ENCODE measurements around the gene VSX2. TPM values are rescaled to one million over a fixed set of nuclear protein-coding genes. Genes with fewer than 3 reads are reported as not detected.

Gene VSX2
- total RNA-seq, 1 experiment from 2014 or later = not detected

DNA sequence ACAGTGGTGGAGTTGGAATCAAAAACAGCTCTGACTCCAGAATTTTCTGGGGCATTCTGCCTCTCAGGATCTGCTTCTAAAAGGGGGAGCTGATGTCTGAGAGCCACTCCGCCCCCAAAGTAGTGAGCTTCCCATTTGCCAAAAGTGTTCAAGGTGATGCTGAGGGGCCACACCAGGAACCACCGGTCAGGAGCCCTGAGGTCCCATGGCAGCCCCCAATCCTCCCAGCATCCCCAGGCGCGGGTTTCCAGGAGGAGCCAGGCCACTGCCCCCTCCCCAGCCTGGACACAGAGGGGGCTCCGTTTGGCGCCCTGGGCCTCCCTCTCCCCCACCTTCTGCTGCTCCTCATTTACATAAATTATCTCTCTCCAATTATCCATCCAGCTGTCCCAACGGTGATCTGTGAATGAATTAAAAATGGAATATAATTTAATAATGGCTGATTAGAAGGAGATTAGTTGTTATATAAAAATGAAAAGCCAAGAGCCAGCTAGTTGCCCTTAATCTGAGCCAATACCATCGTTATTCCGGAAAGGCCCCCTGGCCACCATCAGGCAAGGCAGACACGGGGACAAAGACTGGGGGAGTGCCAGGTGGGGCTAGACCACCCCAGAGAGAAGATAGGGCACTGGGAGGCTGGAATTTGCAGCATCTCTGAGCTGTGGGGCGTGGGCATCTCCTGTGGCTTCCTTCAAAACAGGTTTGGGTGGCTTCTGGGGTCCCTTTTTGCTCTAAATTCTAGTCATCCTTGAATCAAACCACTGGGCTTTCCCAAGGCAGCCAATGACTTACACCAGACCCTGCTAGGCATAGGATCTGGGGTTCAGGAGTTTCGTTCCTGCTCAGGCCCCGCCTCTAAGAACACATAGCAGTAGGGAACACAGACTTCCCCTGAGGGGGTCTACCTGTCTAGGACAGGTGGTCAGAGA, 19.7 kb upstream of the VSX2 start:
- in situ Hi-C loops (cut with HindIII; ENCODE audit: low sequenced_read_pairs) = no loop called here
- DNase-seq (ENCODE audit: low spot score) = no peak

DNA sequence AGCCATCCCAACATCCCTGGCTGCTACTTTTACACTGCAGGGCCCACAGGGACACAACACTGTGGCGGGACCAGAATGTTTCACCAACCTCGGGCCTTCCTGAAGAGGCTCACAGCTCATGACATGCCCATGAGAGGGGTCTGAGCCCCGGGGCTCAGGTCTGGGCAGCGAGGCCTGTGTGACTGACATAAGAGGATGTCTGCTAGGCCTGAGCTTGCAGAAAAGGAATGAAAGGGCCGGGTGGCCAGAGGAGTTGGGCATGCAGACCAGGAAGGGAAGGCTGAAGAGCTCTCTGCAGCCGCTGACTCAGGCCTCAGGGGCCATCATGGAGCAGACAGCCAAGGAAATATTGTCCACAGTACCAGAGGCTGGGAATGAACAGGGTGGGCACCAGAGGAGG, 18.3 kb upstream of the VSX2 start:
- in situ Hi-C loops (cut with HindIII; ENCODE audit: low sequenced_read_pairs) = no loop called here

GRCh38 chr14:74221741-74222140, 17.5 kb upstream of the VSX2 start:
- DNase-seq (ENCODE audit: low spot score) = no peak
- in situ Hi-C loops (cut with HindIII; ENCODE audit: low sequenced_read_pairs) = no loop called here

More for the DNA sequence above, 18.3 kb upstream of the VSX2 start:
- no peak for DNase-seq (ENCODE audit: low spot score)

DNA sequence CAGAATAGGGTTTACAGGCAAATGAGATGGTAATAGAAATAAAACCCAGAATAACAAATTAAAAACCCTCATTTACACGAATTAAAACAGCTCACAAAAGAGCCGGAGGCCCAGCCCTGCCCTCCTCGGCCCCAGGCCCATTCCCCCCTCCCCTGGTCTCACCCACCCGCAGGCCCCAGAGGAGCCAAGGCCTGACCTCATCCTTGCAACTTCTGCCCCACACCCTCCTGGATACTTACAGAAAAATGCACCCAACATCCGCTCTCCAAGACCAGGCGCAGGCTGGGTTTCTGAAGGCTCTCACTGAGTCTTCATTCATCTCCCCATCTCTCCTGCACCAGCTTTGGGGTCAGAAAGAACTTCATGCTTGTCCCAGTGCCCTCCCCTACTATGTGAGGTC, 16.2 kb upstream of the VSX2 start:
- no peak for DNase-seq (ENCODE audit: low spot score)
- in situ Hi-C loops (cut with HindIII; ENCODE audit: low sequenced_read_pairs) = no loop called here

DNA sequence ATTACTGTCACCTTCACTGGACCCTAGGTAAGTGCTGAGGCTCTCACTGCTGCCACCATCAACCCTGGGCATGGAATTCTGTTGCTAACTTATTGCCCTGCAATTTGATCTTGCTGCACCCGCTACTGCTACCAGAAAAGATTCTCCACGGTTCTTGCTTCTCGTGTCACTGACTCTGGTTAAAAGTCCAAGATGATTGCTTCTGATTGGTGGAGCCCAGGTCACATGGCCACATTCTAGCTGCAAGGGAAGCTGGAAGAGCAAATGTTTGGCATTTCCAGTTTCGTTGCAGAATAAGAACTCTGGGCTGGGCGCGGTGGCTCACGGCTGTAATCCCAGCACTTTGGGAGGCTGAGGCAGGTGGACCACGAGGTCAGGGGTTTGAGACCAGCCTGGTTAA, 7.5 kb upstream of the VSX2 start:
- in situ Hi-C loops (cut with HindIII; ENCODE audit: low sequenced_read_pairs) = no loop called here
- DNase-seq (ENCODE audit: low spot score) = no peak

DNA sequence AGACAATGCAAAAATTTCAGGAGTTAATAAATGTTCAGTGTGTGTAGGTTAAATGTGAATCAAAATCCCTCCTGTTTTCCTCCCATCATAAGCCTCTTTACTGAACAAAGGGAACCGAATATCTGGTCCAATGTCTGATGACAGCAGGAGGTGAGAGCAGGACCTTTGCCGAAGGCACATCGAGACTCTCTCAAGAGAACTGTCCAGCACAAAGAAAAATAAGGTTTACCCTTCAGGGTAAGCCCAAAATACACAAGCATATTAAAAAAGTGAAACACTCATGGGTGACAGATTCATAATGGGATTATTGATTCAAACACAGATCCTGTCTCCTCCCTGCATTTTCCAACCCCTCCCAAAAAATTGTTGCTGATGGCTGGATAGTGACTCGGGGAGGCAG, 4.2 kb upstream of the VSX2 start:
- no peak for DNase-seq (ENCODE audit: low spot score)
- in situ Hi-C loops (cut with HindIII; ENCODE audit: low sequenced_read_pairs) = no loop called here

DNA sequence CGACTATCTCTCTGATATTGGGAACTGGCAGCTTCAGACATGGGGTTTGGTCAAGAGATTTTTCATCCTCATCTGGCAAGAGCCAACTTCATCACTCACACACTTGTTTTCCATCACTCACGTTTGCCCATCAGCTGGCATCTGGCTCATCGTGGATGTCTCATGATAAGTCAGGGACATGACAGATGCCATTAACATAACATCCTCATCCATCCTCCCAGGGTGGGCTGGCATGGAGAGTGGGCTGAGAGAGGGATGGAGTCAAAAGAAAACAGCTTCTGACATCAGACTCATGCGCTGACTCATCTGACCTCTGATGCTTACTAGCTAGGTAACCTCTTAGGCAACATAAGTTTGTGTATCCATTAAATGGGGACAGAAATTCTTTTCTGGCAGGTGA, 1.8 kb upstream of the VSX2 start:
- in situ Hi-C loops (cut with HindIII; ENCODE audit: low sequenced_read_pairs) = no loop called here

GRCh38 chr14:74239848-74240793, 872 bp downstream of the VSX2 start:
- in situ Hi-C loops (cut with HindIII; ENCODE audit: low sequenced_read_pairs) = no loop called here
- no peak for DNase-seq (ENCODE audit: low spot score)

More for the DNA sequence above, 1.8 kb upstream of the VSX2 start:
- no peak for DNase-seq (ENCODE audit: low spot score)

DNA sequence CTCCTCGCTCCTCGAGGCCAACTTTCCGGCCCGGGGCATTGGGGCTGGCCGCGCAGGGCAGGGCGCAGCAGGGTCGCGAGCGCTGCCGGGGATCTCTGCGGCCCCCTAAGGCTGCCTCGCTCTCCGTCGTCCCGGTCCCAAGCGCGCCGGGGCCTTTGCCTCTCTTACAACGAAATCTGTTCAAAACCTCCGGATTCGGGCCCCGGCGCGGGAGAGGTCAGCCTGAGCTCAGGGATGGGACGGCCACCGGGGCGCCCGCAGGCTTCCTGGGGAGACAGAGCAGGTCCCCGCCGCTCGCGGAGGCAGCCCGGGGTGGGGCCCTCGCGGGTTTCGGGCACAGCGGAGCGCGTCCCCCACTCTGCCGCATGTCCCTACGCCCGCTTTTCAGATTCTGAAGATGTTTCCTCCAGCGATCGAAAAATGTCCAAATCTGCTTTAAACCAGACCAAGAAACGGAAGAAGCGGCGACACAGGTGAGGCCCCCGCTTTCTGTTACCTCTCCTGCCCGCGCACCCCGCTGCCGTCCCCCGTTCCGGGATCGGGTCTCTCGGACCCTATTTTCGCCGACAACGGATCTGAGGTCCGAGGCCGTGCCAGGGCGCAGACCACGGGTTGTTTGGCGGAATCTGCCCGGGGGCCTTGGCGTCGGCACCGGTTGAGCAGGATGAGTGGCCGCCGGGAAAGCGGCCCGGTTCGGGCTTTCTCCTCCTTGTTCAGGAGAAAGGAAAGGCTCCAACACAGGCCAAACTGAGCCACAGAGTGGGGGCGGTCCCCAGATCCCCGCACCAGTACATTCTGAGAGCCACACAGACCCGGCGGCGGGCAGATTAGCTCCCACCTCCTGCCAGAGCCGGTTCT, 1.8 kb downstream of the VSX2 start:
- DNase-seq (ENCODE audit: low spot score) = no peak
- in situ Hi-C loops (cut with HindIII; ENCODE audit: low sequenced_read_pairs) = no loop called here

GRCh38 chr14:74241652-74242017, 2.4 kb downstream of the VSX2 start:
- no peak for DNase-seq (ENCODE audit: low spot score)
- in situ Hi-C loops (cut with HindIII; ENCODE audit: low sequenced_read_pairs) = no loop called here

GRCh38 chr14:74242021-74242779, 3.0 kb downstream of the VSX2 start:
- in situ Hi-C loops (cut with HindIII; ENCODE audit: low sequenced_read_pairs) = no loop called here
- DNase-seq (ENCODE audit: low spot score) = no peak

GRCh38 chr14:74242780-74243042, 3.5 kb downstream of the VSX2 start:
- DNase-seq (ENCODE audit: low spot score) = no peak
- in situ Hi-C loops (cut with HindIII; ENCODE audit: low sequenced_read_pairs) = no loop called here

- DNase-seq (ENCODE audit: low spot score) = no peak
- in situ Hi-C loops (cut with HindIII; ENCODE audit: low sequenced_read_pairs) = no loop called here
Observed at GRCh38 chr14:74243051-74243450, 3.8 kb downstream of the VSX2 start.

DNA sequence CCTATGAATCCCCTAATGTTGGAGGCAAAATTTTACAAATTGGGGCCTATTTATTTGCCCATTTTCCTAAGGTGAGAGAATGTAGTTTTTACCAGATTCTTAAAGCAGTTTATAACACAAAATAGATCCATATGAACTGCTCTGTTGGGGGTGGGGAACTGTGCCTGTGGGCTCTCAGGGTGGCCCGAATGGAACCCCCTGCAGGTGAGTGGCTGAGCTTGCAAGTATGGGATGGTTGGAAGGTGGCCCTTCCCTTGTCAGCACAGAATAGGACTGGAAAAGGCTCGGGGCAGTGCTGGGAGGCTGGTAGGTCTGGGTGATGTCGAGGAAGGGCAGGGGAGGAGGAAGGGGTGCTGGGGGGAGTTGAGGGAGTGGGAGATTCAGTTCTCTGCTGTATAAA, 4.9 kb downstream of the VSX2 start:
- no peak for DNase-seq (ENCODE audit: low spot score)
- in situ Hi-C loops (cut with HindIII; ENCODE audit: low sequenced_read_pairs) = no loop called here

DNA sequence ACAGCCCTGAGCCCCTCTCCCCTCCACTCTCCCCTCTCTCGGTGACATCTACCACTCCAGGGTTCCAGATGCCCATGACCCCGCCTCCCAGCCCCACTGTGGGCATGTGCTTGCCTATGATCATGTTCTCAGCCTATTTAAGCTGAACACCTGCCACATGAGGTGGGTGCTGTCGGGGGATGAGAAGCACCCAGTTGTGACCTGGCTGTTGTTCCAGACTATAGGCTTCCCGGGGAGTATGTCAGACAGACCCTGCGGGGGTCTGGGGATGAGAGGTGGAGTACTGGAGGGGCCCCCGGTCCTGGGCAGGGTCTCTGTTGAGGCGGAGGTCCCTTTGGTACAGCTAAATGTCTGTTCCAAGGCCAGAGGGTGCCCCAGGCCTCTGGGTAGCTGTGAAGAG, 6.0 kb downstream of the VSX2 start:
- DNase-seq (ENCODE audit: low spot score) = no peak
- in situ Hi-C loops (cut with HindIII; ENCODE audit: low sequenced_read_pairs) = no loop called here

DNA sequence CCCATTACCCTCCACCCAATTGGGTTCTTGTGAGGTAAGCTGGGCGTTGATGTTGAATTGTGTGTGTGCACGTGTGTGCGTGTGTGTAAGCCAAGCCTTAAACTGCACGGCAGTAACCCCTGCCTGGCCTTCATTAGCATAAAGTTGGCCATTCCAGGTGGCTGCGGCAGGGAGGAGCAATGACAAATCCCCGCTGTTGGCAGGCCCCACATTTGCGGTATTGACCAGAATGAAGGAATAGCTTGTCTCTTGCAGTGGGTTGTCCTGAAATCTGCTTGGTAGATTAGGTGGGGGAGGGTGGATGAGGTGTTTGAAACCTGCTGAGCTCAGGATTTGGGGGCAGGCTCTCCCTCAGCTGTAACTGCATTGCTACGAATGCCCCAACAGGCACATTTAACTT, 7.3 kb downstream of the VSX2 start:
- in situ Hi-C loops (cut with HindIII; ENCODE audit: low sequenced_read_pairs) = no loop called here
- DNase-seq (ENCODE audit: low spot score) = no peak

- in situ Hi-C loops (cut with HindIII; ENCODE audit: low sequenced_read_pairs) = no loop called here
- no peak for DNase-seq (ENCODE audit: low spot score)
Observed at GRCh38 chr14:74248017-74248416, 8.8 kb downstream of the VSX2 start.

- in situ Hi-C loops (cut with HindIII; ENCODE audit: low sequenced_read_pairs) = no loop called here
- DNase-seq (ENCODE audit: low spot score) = no peak
Observed at GRCh38 chr14:74249433-74250375, 10.5 kb downstream of the VSX2 start.

Data from G401 (cell line).